Fibroblast of lung (primary cell): Measurements from ENCODE around the gene STARD10.

Experiments used
- CTCF ChIP-seq, 2 donors: IDR thresholded peaks in 1 of 2; conservative IDR thresholded peaks in 1 of 2; 1 replicate in 1 of 2; 2 replicates in 1 of 2; pipeline ENCODE4 v1.5.1; 2011 to 2012; ENCODE audit warnings: low read length in 2 of 2, control low read depth in 1 of 2, inconsistent platforms in 1 of 2, low read depth in 1 of 2, mild to moderate bottlenecking in 1 of 2
- EZH2 ChIP-seq: IDR thresholded peaks from 2 replicates; pipeline ENCODE4 v1.5.1; 2012; ENCODE audit warnings: low read length, control low read depth, mild to moderate bottlenecking; ENCODE audit errors: missing control alignments

- TF ChIP-seq CTCF (conservative IDR thresholded peaks at IDR 0.05 in 1 of 2, IDR thresholded peaks at IDR 0.05 in 1 of 2; ENCODE audit: low read depth in 1 of 2, low read length in 2 of 2) (no peak), EZH2 (no peak)
Observed at GRCh38 chr11:72742513-72743320, 51.1 kb downstream of the STARD10 start.
